Measurements from ENCODE around the gene INSC.

The INSC gene

DNA sequence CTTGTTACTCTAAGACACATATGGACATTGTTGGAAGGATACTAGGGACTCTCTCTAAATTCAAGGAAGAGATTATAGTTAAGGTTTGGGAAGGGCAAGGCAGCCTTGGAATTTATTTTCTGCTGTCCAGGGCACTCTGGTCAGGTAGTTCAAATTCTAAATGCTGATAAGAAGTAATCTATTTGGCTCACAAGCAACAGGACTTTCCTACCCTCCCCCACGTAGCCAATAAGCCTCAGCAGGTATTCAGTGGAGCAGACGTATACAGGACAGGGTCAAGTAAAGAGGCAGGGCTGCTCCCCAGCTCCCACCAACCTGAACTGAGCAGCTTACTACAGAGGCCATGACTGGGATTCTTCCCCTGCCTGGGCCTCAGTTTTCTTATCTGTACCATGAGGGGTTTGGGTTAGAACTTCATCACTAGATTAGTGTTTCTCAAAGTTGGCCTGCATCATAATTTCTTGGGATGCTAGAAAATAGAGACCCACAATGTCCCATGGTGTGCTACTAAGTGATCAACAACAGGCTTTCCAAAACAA is 6.1 kb upstream of the INSC start:
- DNase-seq: no peak

DNA sequence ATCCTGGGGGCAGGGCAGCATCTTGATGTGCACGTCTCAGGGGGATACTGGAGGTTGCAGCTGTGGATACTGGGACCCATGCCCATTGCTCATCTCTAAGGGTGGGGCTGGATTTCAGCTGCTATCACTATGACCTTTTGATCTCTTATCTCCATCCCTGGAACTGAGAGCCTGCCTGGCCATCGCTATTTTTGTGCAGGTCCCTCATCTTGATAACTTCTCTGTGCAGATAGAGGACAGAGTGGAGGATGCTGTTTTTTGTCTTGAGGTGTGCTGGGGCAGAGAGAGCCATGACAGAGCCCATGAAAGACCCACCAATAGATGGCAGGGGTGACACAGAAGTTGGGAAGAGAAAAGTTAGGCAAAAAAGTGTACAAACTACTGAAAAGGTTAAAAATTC is 5.1 kb upstream of the INSC start:
- DNase-seq: no peak

DNA sequence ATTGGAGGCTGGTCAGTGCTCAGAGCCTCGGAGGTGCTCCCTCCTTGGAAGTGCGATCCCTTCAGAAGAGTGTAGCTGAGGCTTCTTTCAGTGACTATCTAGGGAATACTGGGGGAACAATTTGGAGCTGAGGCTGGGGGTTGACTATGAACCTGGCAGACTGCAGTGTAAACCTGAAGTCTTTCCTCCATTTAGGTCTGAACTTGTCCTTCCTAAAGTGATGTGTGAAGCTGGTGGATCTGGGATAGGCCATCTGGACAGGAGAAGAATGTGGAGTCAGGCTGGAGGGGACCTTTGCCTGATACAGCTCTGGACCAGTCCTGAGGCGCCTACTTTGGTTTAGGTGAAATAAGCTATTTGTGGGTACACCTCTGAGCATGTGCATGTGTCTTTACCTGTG is 3.5 kb upstream of the INSC start:
- DNase-seq: no peak

DNA sequence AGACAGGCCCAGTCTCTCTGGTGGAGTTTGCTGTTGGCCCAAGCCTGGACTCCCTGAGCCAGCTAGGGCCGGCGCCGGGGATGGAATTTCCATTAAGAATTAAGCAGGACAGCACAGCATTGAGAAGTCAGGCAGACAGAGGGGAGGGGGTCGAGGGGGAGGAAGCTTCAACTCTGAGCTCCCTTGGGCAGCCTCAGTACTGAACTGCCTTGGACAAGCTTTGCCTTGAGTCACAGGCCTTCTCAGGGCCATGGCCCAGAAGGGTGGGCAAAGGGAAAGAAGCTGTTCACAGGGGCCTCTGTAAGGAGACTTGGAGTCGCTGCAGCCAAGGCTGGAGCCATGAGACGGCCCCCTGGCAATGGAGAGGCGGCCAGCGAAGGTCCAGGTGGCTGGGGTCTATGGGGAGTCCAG is 2.6 kb upstream of the INSC start:
- DNase-seq: no peak

DNA sequence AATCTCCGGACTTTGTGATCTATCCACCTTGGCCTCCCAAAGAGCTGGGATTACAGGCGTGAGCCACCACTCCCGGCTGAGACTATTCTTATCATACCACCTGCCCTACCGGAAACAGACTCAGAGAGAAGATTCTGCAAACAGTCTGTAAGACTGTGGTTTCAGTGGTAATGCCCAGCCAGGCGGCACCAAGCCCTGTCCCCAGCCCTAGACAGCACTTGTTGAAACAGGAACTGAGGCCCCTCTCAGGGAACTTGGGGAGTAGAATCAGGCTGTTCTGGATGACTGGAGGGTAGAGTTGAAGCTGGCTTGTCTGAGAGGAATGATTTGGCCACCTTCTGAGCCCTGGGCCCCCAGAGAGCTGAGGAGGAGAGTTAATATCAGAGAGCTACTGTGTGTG is 1.3 kb upstream of the INSC start:
- DNase-seq: no peak

DNA sequence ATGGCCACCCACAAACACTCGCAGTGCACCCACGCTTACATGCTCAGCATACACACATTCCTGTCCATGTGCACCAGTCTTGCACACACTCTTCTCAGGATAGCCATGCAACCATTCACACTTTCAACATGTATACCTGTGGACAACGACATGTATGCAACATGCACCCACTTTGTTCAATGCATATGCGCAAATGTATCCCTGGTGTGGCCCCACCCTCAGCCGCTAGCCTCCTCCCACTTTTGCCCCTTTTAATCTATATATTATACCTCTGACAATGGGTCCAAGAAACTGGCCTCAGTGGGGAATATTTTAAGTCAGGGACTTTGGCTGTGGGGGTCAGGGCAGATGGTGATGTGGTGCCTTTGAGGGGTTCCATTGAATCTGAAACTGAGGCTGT is 963 bp downstream of the INSC start:
- DNase-seq: no peak

DNA sequence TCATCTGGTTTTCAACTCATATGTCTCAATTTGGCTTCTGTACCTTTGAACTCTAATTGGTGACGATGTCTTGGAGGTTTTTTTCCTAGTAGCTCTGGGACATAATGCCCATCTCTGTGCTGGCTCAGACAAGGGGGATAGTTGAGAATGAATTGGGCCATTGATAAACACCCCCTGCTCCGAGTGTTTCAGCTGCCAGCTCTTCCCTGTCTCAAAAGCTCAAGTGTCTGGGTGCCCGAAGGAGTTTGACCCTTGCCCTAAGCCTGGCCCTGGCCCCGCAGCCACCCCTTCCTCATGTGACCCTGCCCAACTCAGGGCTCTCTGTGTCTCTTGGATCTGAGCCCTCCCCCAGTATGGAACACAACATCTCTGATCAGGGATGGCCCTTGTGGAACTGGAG is 3.0 kb downstream of the INSC start:
- no peak for DNase-seq

DNA sequence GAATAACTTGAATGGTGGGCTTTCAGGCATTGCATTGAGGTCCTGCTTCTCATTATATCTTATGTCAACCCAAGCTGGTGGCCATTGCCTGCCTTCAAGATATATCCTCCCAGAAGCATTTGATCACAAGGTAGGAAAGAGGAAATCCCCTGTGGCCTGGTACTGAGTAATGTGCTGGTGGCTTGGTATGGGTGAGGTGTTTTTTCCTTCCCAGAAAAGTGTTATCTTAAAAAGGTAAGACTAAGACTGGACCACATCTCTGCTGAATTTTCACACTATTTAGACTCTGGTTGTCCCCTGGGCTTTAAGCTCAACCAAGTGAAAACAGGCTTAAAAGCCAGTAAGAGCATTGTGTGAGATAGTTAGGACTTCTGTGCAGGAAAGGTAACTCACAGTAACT is 3.7 kb downstream of the INSC start:
- DNase-seq: no peak

DNA sequence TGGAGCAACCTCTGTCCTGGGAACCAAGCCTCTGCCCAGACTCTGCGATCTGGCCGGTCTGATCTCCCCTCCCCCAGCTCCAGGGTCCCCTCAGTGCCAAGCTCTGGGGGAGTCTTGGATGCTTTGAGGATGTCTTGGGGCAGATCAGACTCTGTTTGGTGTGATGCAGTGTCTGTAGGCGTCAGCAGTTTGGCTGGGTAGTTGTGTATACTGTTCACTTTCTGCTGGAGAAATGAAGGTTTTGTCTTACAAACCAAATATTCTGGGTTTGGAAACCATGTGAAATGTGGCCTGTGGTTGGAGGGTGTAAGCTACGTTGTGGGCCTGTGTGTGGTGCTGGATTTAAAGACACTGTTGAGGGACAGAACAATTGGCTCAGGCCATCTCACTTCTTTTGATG is 4.6 kb downstream of the INSC start:
- no peak for DNase-seq

DNA sequence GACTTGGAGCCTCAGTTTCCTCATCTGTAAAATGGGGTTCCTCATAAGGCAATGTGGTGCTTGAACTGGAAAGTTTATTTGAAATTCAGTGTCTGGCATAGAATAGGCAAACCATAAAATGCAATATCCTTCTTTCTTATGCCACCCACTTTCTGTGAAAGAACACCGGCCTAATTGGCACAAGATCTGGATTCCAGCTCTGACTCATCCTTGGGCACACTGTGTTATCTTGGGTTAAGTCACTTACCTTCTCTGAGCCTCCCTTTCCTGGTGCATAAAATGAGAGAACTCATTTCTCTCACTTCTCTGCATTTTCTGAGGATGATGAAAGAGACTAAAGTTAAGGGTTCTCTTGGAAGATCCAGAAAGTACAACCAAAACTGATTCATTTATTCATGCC is 5.1 kb downstream of the INSC start:
- DNase-seq: no peak

DNA sequence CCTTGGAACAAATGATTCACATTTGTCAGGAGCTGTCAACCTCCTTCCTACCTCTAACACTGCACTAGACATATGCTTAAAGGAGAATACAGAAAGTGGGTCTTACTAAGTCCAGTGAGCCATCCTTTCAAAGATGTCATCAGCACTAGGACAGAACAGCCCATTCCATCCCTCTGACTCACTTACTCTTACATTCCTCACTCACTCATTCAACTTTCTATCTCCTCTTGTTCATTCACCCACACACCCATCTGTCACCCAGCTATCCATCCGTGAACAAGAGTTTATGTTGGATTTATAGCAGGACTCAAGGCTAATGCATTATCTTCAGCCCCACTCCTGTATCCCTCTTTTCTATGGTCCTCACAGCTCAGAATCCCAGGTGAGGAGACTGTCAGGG is 9.1 kb downstream of the INSC start:
- DNase-seq: no peak

DNA sequence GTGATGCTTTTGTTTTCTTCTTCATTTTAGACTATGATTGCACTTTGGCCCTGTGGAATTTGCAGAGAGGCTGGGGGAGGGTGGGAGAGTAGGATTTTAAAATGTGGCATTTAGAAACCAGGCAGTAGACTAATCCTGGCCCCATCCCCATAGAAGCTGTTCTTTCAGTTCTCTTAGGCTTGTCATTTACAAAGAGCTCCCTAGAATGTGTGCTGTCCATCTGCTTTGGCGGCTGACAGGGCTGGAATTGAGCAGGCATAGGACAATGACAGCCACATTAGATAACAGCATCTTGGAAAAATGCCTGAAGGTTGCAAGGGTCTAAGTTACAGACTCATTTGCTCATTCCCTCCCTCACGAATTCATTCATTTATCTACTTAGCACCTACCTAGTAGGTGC is 9.8 kb downstream of the INSC start:
- DNase-seq: no peak

DNA sequence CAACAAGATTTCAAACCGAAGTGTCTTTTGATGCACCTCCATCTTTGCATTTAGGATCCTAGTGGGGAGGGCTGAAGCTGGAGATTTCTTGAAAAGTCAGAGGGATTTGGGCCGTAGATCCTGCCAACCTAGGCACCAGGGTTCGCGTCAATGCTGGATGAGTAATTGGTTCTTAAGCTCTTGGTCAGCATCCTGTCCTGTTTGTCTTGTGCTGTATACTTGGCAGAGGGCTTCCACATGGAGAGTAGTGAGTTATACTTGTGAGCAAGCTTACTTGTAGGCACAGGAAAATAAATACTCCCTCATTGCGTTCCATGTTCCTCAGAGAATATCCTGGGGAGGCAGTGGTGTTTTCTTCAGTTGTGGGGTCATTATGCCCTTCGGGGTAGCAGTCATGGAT is 12.6 kb downstream of the INSC start:
- DNase-seq: no peak

DNA sequence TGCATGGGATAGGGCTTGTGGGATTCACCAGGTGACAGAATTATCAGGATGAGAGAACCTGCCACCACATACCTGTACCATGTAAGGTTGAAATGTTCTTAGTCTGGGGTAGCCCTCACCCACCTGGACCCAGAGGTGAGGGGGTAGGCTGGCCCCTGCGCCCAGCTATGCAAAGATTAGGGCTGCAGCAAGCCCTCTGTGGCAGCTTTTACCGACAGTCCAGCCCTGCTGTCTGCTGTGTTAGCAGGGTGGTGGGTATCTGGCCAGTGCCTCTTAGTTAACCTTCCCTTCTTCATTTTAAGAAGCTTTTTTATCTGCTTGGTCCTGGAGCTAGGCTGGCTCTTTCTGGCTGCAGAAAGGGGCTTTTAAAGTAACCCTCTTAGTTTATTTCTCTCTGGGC is 13.9 kb downstream of the INSC start:
- DNase-seq: no peak

DNA sequence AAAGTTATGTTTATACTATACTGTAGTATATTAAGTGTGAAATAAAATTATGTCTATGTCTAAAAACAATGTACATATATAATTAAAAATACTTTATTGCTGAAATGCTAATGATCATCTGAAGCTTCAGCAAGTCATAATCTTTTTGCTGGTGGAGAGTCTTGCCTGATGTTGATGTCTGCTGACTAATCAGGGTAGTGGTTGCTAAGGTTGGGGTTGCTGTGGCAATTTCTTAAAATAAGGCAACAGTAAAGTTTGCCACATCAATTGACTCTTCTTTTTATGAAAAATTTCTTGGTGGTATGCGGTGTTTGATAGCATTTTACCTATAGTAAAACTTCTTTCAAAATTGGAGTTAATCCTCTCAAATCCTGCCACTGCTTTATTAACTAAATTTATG is 21.4 kb downstream of the INSC start:
- no peak for DNase-seq

DNA sequence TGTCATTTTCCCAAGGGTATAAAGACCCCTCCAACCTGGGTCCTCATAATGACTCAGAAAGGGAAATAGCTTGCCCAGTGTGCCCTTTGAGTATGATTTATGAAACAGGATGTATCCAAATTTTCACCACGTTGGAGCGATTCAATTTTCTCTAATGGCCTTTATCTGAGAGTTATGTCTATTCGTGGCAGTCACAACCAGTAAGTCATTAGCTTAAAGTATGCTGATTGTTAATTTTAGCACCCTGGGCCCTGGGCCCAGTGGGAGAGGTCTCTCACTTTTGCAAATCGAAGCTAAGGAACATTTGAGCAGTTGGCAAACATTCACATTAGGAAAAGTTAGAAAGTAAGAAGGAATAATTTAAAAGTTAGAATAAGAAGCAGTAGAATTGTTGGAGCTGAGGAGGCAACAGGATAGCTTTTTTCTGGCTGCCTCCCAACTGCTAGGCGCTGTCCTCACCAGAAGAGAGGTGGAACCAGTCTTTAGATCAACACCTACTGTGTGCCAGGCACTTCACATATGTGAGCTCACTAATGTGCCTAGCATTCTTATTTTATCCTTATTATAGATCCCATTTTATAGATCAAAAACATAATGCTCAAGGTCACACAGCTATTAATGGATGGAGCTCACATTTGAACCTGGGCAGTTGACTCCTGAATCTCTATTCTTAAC is 24.5 kb downstream of the INSC start:
- DNase-seq: no peak

DNA sequence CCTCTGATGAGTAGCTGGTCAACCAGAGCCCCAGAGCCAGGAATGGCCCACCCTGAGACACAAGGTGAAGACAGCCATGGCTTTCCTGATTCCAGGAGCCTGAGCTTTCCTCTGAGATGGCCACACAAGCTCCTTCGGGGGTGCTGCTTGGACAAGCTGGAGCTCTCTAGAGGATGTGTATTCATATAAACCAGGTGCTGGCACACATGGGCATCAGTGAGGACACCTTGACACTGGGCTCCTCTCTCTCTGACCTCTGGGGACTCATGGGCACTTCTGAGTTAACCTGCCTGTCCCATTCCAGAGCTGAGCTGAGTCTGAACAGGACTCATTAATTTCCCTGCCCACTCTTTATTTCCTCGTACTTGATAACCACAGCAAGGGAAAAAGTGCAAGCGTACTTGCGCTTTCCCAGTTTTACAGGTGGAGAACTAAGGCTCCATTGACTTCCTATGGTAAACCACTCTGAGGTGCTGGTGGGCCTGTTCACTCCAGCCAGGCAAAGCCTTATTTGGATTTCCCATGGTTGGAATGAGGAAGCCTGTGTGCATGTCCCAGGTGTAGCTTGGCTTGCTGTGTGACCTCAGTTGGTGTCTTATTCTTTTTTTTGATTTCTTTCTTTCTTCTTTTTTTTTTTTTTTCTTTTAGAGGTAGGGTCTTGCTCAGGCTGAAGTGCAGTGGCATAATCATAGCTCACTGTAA is 25.4 kb downstream of the INSC start:
- no peak for DNase-seq

DNA sequence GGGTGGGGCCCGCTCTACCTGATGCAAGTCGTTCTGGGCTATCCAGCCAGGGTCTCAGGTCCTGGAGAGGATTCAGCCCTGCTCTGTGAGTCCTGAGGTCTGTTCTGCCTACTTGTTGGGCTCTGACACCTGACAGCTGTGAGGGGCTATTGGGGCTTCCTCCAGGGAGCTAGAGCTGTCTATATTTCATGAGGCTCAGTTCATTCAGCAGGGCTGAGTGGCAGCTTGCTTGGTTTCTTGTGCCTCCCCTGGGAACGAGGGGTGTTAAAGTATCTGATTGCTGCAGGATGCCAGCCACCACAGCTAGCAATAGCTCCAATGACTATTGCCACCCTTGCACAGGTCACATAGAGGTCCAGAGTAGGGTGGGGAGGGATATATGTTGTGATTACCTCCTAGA is 26.7 kb downstream of the INSC start:
- no peak for DNase-seq

DNA sequence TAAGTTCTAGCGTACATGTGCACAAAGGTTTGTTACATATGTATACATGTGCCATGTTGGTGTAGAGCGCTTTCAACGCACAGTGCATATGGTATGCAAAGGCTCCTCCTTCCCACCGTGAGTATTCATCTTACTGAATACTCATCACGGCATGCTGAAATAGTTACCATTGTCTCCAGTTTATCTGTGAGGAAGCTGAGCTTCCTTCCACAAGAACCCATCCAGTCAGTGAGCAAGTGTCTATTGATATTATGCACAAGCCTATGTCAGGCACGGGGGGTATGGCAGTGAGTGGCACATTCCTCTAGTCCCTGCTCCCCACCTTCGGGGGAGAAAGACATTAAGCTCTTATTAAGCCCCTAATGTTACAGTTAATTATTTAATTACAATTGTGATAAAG is 28.1 kb downstream of the INSC start:
- DNase-seq: no peak

DNA sequence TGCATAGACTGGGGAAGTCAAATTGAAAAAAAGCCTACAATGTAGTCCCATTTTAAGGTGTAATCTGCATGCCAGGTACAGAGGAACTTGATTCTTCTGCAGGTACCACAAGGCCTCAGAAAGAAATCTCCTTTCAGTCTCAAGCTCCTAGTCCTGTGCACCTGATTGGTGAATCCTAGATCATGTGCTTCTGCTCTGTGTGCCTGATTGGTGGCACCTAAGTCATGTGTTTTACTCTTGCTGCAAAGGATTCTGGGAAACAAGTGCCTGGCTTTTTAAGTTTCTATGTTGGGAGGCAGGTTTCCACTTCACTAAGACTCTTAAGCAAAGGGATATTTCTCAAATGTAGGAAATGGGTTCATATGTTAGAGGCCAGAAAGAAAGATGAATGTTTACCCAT is 29.1 kb downstream of the INSC start:
- DNase-seq: no peak

DNA sequence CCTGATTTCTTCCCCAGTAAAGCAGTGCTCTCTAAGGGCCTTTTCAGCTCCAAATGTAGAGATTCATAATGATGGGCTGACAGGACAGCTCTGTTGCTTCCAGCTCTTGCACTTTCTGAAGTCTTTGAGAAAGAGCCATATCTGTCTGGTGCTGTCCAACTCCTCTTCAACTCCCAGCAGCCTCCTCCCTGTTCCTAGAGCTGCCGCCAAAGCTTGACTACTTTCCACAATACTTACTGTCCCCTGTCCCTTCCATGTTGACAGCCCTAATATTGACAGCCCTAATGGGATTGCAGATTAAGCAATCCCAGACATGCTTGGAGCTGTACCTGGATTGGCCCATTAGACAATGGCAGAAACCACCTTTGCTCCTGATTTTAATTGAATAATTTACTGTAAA is 29.6 kb downstream of the INSC start:
- no peak for DNase-seq

DNA sequence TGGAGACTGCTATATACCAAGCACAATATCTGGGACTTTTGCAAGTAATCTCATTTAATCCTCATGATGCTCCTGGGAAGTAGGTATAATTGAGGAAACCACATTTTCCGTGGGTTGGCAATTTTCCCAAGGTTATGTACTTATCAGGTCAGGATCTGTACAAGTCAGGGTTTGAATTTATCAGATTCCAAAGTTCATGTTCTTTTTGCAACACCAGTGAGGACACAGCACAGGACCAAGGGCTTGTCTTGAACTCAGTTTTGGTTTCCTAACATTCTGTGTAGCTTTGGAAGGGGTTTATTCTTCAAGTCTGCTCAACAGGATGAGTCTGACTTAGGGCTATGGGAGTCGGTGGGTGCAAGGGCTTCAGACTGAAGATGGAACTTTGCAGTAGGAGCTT is 30.4 kb downstream of the INSC start:
- no peak for DNase-seq

DNA sequence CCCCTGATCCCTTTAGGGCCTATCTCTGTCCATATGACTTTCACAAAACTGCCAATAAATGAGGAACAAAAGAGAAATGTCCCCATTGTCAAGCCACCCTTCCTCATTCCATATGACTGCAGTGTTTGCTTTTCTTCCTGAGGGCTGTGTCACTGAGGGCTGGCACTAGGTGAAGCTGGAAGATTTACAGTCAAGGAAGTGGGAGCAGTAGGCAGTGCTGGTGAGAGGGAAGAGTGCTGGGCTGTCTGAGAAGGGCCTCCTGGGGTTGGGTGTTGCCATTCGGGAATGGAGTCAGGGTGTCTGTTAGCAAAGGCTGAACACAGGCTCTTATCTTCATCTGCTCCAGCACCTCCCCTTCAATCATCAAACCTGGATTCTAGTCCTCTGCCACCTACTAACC is 30.9 kb downstream of the INSC start:
- DNase-seq: no peak

DNA sequence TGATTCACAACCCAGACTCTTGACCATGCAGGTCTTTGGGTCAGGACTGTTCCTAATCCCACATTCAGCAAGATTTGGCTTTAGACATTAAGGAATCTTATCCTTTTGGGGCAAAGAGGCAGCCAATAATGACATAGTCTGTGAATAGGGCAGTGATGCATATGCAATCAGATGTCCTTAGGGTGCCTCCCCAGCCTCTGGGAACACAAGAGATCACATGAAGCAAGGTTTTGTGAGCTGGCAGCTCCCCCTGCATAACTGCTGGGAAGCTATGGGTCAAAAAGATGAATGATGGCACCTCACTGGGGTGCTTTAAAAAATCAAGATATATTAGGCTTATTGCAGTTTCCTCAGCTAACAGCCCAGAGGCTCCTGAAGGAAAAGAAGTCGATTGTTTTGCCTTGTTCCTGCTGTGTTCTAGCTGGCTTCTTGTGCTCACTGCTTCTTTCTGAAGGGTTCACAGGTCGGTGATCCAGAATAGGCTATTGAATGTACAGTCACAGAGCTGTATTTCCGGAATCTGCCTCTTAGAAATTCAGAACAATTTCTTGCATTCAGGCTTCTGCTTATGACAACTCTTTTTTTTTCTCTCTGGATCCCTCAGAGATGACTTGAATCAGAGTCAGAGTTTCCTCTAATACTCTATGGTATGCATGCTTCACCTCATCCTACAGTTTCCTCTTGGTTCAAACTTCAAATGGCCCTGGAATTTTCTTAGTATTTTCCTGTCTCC is 31.7 kb downstream of the INSC start:
- DNase-seq: no peak
